ENCODE data around the gene SDHD. TPM values are rescaled to one million over a fixed set of nuclear protein-coding genes. Genes with fewer than 3 reads are reported as not detected.

SDHD gene
- total RNA-seq, 4 donors from 2014 or later = 112 to 148 (median 128) TPM

DNA sequence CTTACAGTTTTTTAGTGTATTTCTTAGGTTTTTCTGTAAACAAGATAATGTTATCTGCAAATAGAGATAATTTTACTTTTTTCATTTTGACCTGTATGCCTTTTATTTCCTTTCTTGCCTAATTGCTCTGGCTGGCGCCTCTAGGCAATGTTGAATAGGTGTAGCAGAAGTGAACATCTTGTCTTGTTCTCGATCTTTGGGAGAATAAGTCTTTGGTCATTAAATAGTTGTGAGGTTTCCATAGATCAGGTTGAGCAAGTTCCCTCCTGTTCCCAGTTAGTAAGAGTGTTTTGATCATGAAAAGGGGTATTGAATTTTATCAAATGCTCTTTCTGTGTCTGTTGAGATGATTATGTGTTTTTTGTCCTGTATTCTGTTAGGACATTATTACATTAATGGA, 36.9 kb upstream of the SDHD start:
- Histone ChIP-seq H3K4me3 (no peak overlapping the region), H3K4me1 (peaks cover 0 to 9% (median 3%) of the 10 kb centered on the region in 4 donors), H3K36me3 (peaks cover 34 to 87% (median 74%) of the 10 kb centered on the region in 4 donors), H3K27me3 (no peaks in the 10 kb centered on the region), H3K9me3 (no peaks in the 10 kb centered on the region), H3K27ac (replicated peaks in 1 of 4) (no peak overlapping the region)
- DNase-seq (ENCODE audit: extremely low spot score) = no peak
- intact Hi-C loops (cut with DNase I) = no loop called here
- TF ChIP-seq EP300 (IDR thresholded peaks at IDR 0.05) (no peak), POLR2A (IDR thresholded peaks at IDR 0.05; ENCODE audit: low read depth) (no peak), POLR2AphosphoS5 (IDR thresholded peaks at IDR 0.05) (no peak)
- TF ChIP-seq, protein P1, sequence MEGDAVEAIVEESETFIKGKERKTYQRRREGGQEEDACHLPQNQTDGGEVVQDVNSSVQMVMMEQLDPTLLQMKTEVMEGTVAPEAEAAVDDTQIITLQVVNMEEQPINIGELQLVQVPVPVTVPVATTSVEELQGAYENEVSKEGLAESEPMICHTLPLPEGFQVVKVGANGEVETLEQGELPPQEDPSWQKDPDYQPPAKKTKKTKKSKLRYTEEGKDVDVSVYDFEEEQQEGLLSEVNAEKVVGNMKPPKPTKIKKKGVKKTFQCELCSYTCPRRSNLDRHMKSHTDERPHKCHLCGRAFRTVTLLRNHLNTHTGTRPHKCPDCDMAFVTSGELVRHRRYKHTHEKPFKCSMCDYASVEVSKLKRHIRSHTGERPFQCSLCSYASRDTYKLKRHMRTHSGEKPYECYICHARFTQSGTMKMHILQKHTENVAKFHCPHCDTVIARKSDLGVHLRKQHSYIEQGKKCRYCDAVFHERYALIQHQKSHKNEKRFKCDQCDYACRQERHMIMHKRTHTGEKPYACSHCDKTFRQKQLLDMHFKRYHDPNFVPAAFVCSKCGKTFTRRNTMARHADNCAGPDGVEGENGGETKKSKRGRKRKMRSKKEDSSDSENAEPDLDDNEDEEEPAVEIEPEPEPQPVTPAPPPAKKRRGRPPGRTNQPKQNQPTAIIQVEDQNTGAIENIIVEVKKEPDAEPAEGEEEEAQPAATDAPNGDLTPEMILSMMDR (IDR thresholded peaks at IDR 0.05) = no peak
- WGBS = 48% methylated on average over 2 of the region's 2 CpGs

DNA sequence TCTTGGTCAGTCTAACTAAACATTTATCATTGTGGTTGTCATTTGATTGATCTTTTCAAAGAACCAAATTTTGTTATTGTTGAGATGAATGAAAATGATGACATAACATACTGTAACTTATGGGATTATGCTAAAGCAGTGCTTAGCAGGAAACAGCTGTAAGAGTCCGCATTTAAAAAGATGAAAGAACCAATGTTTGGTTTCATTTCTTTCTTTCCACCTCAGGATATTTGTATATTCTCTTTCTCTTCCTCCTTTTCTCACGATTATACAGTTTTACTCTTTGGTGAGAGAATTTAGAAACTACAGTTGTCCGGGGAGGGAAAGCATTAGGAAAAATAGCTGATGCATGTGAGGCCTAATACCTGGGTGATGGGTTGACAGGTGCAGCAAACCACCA, 36.0 kb upstream of the SDHD start:
- Histone ChIP-seq H3K27me3 (no peaks in the 10 kb centered on the region), H3K4me3 (no peak overlapping the region), H3K4me1 (peaks cover 0 to 9% (median 3%) of the 10 kb centered on the region in 4 donors), H3K9me3 (no peaks in the 10 kb centered on the region), H3K36me3 (peaks cover 25 to 86% (median 72%) of the 10 kb centered on the region in 4 donors), H3K27ac (replicated peaks in 1 of 4) (no peak overlapping the region)
- DNase-seq (ENCODE audit: extremely low spot score) = no peak
- 83% methylated on average over 3 of the region's 3 CpGs for WGBS
- no peak for TF ChIP-seq EP300 (IDR thresholded peaks at IDR 0.05)
- no peak for TF ChIP-seq POLR2A (IDR thresholded peaks at IDR 0.05; ENCODE audit: low read depth)
- TF ChIP-seq POLR2AphosphoS5 (IDR thresholded peaks at IDR 0.05) = no peak
- TF ChIP-seq, protein P1 (IDR thresholded peaks at IDR 0.05) = no peak
- intact Hi-C loops (cut with DNase I) = no loop called here

DNA sequence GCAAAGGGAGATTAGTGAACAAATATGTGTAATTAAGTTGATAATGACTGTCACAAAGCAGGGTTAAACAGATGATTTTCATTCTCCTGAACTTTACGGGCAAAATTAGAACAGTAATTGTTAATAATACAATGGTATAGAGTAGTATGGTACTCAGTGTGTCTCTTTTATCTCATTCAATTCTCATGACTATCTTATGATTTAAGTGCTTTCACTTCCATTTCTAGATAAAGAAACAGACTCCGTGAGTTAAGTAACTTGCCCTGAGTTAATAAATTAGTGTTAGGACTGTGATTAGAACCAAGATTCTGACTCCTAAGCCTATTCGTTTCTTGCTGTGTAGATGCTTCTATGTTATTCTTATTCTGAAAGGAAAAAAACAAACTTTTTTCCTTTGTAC, 34.9 kb upstream of the SDHD start:
- TF ChIP-seq POLR2AphosphoS5 (IDR thresholded peaks at IDR 0.05) (no peak), EP300 (IDR thresholded peaks at IDR 0.05) (no peak), POLR2A (IDR thresholded peaks at IDR 0.05; ENCODE audit: low read depth) (no peak)
- TF ChIP-seq, protein P1 (IDR thresholded peaks at IDR 0.05) = no peak

DNA sequence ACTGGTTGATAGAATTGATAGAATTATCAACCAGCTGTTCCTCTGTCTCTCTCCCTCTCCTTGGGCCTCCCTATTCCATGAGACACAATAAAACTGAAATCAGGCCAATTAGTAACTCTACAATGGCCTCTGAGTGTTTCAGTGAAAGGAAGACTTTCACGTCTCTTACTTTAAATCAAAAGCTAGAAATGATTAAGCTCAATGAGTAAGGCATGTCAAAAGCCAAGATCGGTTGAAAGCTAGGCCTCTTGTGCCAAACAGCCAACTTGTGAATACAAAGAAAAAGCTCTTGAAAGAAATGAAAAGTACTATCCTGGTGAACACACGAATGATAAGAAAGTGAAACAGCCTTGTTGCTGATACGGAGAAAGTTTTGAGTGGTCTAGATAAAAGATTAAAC, 29.5 kb upstream of the SDHD start:
- TF ChIP-seq EP300 (IDR thresholded peaks at IDR 0.05) = no peak
- TF ChIP-seq POLR2AphosphoS5 (IDR thresholded peaks at IDR 0.05) = no peak
- no peak for TF ChIP-seq POLR2A (IDR thresholded peaks at IDR 0.05; ENCODE audit: low read depth)
- TF ChIP-seq, protein P1 (IDR thresholded peaks at IDR 0.05) = no peak
- Histone ChIP-seq H3K4me1 (no peaks in the 10 kb centered on the region), H3K27ac (replicated peaks in 1 of 4) (no peak overlapping the region), H3K27me3 (no peaks in the 10 kb centered on the region), H3K4me3 (no peak overlapping the region), H3K9me3 (no peaks in the 10 kb centered on the region), H3K36me3 (peaks cover 29 to 94% (median 85%) of the 10 kb centered on the region in 4 donors)
- no peak for DNase-seq (ENCODE audit: extremely low spot score)
- 87% methylated on average over 4 of the region's 4 CpGs for WGBS
- intact Hi-C loops (cut with DNase I) = no loop called here

More for the DNA sequence above, 34.9 kb upstream of the SDHD start:
- 88% methylated on average over 3 of the region's 3 CpGs for WGBS
- peaks cover 0 to 9% (median 3%) of the 10 kb centered on the region in 4 donors for H3K4me1 ChIP-seq
- intact Hi-C loops (cut with DNase I) = no loop called here
- H3K27me3 ChIP-seq = no peaks in the 10 kb centered on the region
- H3K9me3 ChIP-seq = no peaks in the 10 kb centered on the region
- peaks cover 21 to 84% (median 64%) of the 10 kb centered on the region in 4 donors for H3K36me3 ChIP-seq
- no peak overlapping the region for H3K27ac ChIP-seq (replicated peaks in 1 of 4)
- H3K4me3 ChIP-seq = no peak overlapping the region
- no peak for DNase-seq (ENCODE audit: extremely low spot score)

DNA sequence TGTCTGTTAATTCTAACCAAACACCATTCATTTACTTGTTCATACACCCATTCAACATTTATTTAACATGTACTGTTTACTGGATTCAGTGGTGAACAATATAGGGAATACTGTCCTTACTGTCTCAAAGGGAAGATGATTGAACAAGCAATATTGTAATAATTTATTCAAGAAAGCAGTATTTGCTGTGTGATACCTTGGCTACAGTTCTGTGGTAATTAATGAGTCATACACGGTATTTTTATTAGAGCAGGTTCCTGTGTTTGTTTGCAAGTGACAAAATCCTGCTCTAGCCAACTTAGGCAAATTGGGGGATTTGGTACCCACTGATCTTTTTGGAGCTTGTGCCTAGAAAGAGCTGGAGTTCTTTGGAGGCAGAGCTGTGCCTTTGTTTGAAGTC, 28.6 kb upstream of the SDHD start:
- Histone ChIP-seq H3K4me1 (no peaks in the 10 kb centered on the region), H3K27me3 (no peaks in the 10 kb centered on the region), H3K4me3 (no peak overlapping the region), H3K9me3 (no peaks in the 10 kb centered on the region), H3K27ac (replicated peaks in 1 of 4) (no peak overlapping the region), H3K36me3 (peaks cover 21 to 93% (median 83%) of the 10 kb centered on the region in 4 donors)
- 47% methylated on average over 1 of the region's 1 CpG for WGBS
- intact Hi-C loops (cut with DNase I) = no loop called here
- no peak for DNase-seq (ENCODE audit: extremely low spot score)
- TF ChIP-seq EP300 (IDR thresholded peaks at IDR 0.05) (no peak), POLR2AphosphoS5 (IDR thresholded peaks at IDR 0.05) (no peak), POLR2A (IDR thresholded peaks at IDR 0.05; ENCODE audit: low read depth) (no peak)
- TF ChIP-seq, protein P1 (IDR thresholded peaks at IDR 0.05) = no peak
